HCT116 (cell line): ENCODE measurements around the gene AHI1. TPM values are rescaled to one million over a fixed set of nuclear protein-coding genes. Genes with fewer than 3 reads are reported as not detected.

Experiments used
- ATAC-seq: fragments of 200-7000 bp; cut with Tn5 transposase; 2 replicates; pipeline ENCODE4 v1.9.1; 2020; ENCODE audit warnings: mild to moderate bottlenecking, moderate library complexity
- BruUV-seq: library from RNA; stranded (reverse); fragments of 400-500 nt; replicated peaks from 2 replicates; lab custom pipeline; 2021; lab: Mats Ljungman, UMichigan
- CTCF ChIA-PET: fragments of 300-600 bp; sonication (Branson Sonifier 250); formaldehyde crosslinking; loops from one replicate; lab custom pipeline; 2021; ENCODE audit warnings: antibody characterized with exemption; lab: Charles Lee
- POLR2A ChIA-PET: fragments of 300-600, 350-600 bp; sonication (Branson Sonifier 250); formaldehyde crosslinking; loops from one replicate; lab custom pipeline; 2021; ENCODE audit warnings: antibody characterized with exemption; lab: Charles Lee
- RAD21 ChIA-PET, 2 experiments: fragments of 300-600 bp; sonication (Branson Sonifier 250); formaldehyde crosslinking; loops; one replicate each; lab custom pipeline; 2023; ENCODE audit warnings: low total read pairs in 2 of 2; ENCODE audit not compliant: uncharacterized antibody in 2 of 2, unreplicated experiment in 2 of 2, low non-redundant PET in 1 of 2; lab: Charles Lee
- DNase-seq: peaks from one replicate; pipeline ENCODE4 v3.0.0-alpha.2; 2010; ENCODE audit warnings: low read depth, low spot score
- H2AFZ ChIP-seq: fragments of 200-600 bp; shearing (Covaris generic), sonication (generic); 2 replicates; pipeline ENCODE4 v1.6.1; 2017; ENCODE audit warnings: low read depth, mixed run types, mixed read lengths, antibody characterized with exemption, low read length; ENCODE audit not compliant: poor library complexity, severe bottlenecking
- H3K27ac ChIP-seq: 2 replicates; pipeline ENCODE4 v1.5.1; 2012; ENCODE audit warnings: low read depth, low read length
- H3K27me3 ChIP-seq: fragments of 200-600 bp; sonication (generic); 2 replicates; pipeline ENCODE4 v1.6.1; 2016; ENCODE audit warnings: mixed run types, low read length, mixed read lengths; ENCODE audit not compliant: insufficient read depth
- H3K36me3 ChIP-seq, 2 experiments: fragments of 200-500 bp in 1 of 2; fragments of 200-600 bp in 1 of 2; sonication (Bioruptor generic) in 1 of 2; sonication (generic) in 1 of 2; 2 replicates each; pipeline versions ENCODE4 v1.5.1 to v1.6.1; 2014 to 2016; ENCODE audit warnings: low read length in 2 of 2, inconsistent platforms in 1 of 2, mixed read lengths in 1 of 2, mixed run types in 1 of 2; ENCODE audit not compliant: insufficient read depth in 2 of 2, control insufficient read depth in 1 of 2
- H3K4me1 ChIP-seq, 2 experiments: fragments of 200-600 bp in 1 of 2; sonication (generic) in 1 of 2; 2 replicates each; pipeline versions ENCODE4 v1.5.1 to v1.6.1; 2012 to 2017; ENCODE audit warnings: low read length in 2 of 2, inconsistent platforms in 1 of 2, mild to moderate bottlenecking in 1 of 2, mixed read lengths in 1 of 2, mixed run types in 1 of 2, moderate library complexity in 1 of 2; ENCODE audit not compliant: insufficient read depth in 2 of 2, control insufficient read depth in 1 of 2
- H3K4me2 ChIP-seq: fragments of 200-600 bp; sonication (generic); 2 replicates; pipeline ENCODE4 v1.6.1; 2017; ENCODE audit warnings: mixed run types, low read length, mixed read lengths
- H3K4me3 ChIP-seq, 2 experiments: fragments of 200-600 bp in 1 of 2; sonication (generic) in 1 of 2; replicated peaks in 1 of 2; 2 replicates each; pipeline ENCODE4 v1.5.1; 2011 to 2016; ENCODE audit warnings: low read length in 2 of 2, control low read depth in 1 of 2, low read depth in 1 of 2, mild to moderate bottlenecking in 1 of 2, mixed read lengths in 1 of 2, mixed run types in 1 of 2
- H3K79me2 ChIP-seq: fragments of 200-600 bp; sonication (generic); 2 replicates; pipeline ENCODE4 v1.6.1; 2017; ENCODE audit warnings: mild to moderate bottlenecking, mixed run types, low read length, moderate library complexity, mixed read lengths; ENCODE audit not compliant: insufficient read depth
- H3K9ac ChIP-seq: fragments of 200-600 bp; sonication (generic); 2 replicates; pipeline ENCODE4 v1.6.1; 2016; ENCODE audit warnings: low read length, mixed read lengths
- H3K9me2 ChIP-seq: fragments of 200-600 bp; sonication (generic), shearing (Covaris generic); 2 replicates; pipeline ENCODE4 v1.6.1; 2017; ENCODE audit warnings: mixed run types, mild to moderate bottlenecking, moderate library complexity; ENCODE audit not compliant: insufficient read depth
- H3K9me3 ChIP-seq, 2 experiments: fragments of 200-500 bp in 1 of 2; fragments of 200-600 bp in 1 of 2; sonication (Bioruptor generic) in 1 of 2; sonication (generic) in 1 of 2; 2 replicates each; pipeline ENCODE4 v1.6.1; 2014 to 2017; ENCODE audit warnings: low read length in 2 of 2, mixed read lengths in 2 of 2, inconsistent platforms in 1 of 2, low read depth in 1 of 2, mild to moderate bottlenecking in 1 of 2, mixed run types in 1 of 2, moderate library complexity in 1 of 2; ENCODE audit not compliant: control insufficient read depth in 1 of 2, insufficient read depth in 1 of 2
- H4K20me1 ChIP-seq: fragments of 200-600 bp; sonication (generic), shearing (Covaris generic); 2 replicates; pipeline ENCODE4 v1.6.1; 2017; ENCODE audit warnings: mixed run types, mild to moderate bottlenecking, moderate library complexity; ENCODE audit not compliant: insufficient read depth
- EZH2 ChIP-seq: fragments of 200-600 bp; sonication (generic); IDR thresholded peaks from 2 replicates; pipeline ENCODE4 v1.6.1; 2017; ENCODE audit warnings: antibody characterized with exemption, mixed run types
- FOSL1 ChIP-seq: IDR thresholded peaks from 2 replicates; pipeline ENCODE4 v1.6.1; 2012; ENCODE audit warnings: low read depth
- SP1 ChIP-seq: IDR thresholded peaks from 2 replicates; pipeline ENCODE4 v1.6.1; 2012; ENCODE audit warnings: low read depth
- ZBTB33 ChIP-seq: IDR thresholded peaks from 2 replicates; pipeline ENCODE4 v1.6.1; 2011; ENCODE audit warnings: mild to moderate bottlenecking, low read length, moderate library complexity; ENCODE audit not compliant: insufficient replicate concordance; ENCODE audit errors: extremely low read depth
- ZNF274 ChIP-seq: fragments of 200-500 bp; sonication (Bioruptor generic); IDR thresholded peaks from 2 replicates; pipeline ENCODE4 v1.6.1; 2014; ENCODE audit warnings: mild to moderate bottlenecking, low read depth, low read length, inconsistent platforms
- intact Hi-C: fragments of 100-400 bp; cut with micrococcal nuclease; formaldehyde crosslinking; loops from 2 replicates; pipeline ENCODE4 v1.10.0; 2022
- total RNA-seq: library from RNA; stranded (reverse); gene quantifications from one replicate; pipeline ENCODE4 v1.2.1, GENCODE V29; 2021; ENCODE audit not compliant: unreplicated experiment
- TF ChIP-seq, protein P1 (sequence below): IDR thresholded peaks from 2 replicates; pipeline ENCODE4 v1.6.1; 2012; ENCODE audit warnings: low read depth

Gene AHI1
- total RNA-seq, 1 experiment from 2014 or later: 29.6 TPM

- no TSS peak for BruUV-seq
- no peaks in the 10 kb centered on the region for H3K4me1 ChIP-seq
- ATAC-seq: no peak
- H3K4me3 ChIP-seq: no peak overlapping the region
- H3K9me3 ChIP-seq: no peaks in the 10 kb centered on the region
- RAD21 ChIA-PET: no interaction called here
- POLR2A ChIA-PET: no interaction called here
- no peaks in the 10 kb centered on the region for H3K36me3 ChIP-seq
- CTCF ChIA-PET: no interaction called here
- DNase-seq: no peak
- H2AFZ ChIP-seq: no peak overlapping the region
- H3K79me2 ChIP-seq: no peaks in the 10 kb centered on the region
- intact Hi-C loops: no loop called here
- no peaks in the 10 kb centered on the region for H3K27me3 ChIP-seq
- no peak overlapping the region for H3K4me2 ChIP-seq
- no peaks in the 10 kb centered on the region for H4K20me1 ChIP-seq
- no peak overlapping the region for H3K27ac ChIP-seq
- no peak overlapping the region for H3K9ac ChIP-seq
- H3K9me2 ChIP-seq: no peaks in the 10 kb centered on the region
- TF ChIP-seq ZNF274 (no peak), EZH2 (no peak), SP1 (no peak), FOSL1 (no peak), ZBTB33 (no peak)
- TF ChIP-seq, protein P1, sequence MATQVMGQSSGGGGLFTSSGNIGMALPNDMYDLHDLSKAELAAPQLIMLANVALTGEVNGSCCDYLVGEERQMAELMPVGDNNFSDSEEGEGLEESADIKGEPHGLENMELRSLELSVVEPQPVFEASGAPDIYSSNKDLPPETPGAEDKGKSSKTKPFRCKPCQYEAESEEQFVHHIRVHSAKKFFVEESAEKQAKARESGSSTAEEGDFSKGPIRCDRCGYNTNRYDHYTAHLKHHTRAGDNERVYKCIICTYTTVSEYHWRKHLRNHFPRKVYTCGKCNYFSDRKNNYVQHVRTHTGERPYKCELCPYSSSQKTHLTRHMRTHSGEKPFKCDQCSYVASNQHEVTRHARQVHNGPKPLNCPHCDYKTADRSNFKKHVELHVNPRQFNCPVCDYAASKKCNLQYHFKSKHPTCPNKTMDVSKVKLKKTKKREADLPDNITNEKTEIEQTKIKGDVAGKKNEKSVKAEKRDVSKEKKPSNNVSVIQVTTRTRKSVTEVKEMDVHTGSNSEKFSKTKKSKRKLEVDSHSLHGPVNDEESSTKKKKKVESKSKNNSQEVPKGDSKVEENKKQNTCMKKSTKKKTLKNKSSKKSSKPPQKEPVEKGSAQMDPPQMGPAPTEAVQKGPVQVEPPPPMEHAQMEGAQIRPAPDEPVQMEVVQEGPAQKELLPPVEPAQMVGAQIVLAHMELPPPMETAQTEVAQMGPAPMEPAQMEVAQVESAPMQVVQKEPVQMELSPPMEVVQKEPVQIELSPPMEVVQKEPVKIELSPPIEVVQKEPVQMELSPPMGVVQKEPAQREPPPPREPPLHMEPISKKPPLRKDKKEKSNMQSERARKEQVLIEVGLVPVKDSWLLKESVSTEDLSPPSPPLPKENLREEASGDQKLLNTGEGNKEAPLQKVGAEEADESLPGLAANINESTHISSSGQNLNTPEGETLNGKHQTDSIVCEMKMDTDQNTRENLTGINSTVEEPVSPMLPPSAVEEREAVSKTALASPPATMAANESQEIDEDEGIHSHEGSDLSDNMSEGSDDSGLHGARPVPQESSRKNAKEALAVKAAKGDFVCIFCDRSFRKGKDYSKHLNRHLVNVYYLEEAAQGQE: no peak
Measured at GRCh38 chr6:135329851-135330803, 167.4 kb downstream of the AHI1 start.
